Caco-2 (cell line): Measurements from ENCODE around the gene OSM. TPM values are rescaled to one million over a fixed set of nuclear protein-coding genes. Genes with fewer than 3 reads are reported as not detected.

ENCODE experiments used
- BruUV-seq: library from RNA; stranded (reverse); fragments of 400-500 nt; replicated peaks from 2 replicates; lab custom pipeline; 2021; lab: Mats Ljungman, UMichigan
- CTCF ChIA-PET: fragments of 300-600 bp; sonication (Branson Sonifier 250); formaldehyde crosslinking; loops from one replicate; lab custom pipeline; 2022; ENCODE audit warnings: antibody characterized with exemption; lab: Charles Lee
- POLR2A ChIA-PET: fragments of 300-600 bp; sonication (Branson Sonifier 250); formaldehyde crosslinking; loops from one replicate; lab custom pipeline; 2022; ENCODE audit warnings: antibody characterized with exemption; lab: Charles Lee
- DNase-seq, 2 experiments: peaks; one replicate each; pipeline versions ENCODE4 v3.0.0 to v3.0.0-alpha.2; 2020 to 2022
- H3K27me3 ChIP-seq: replicated peaks from 2 replicates; pipeline ENCODE4 v1.6.0; 2011; ENCODE audit warnings: low read length; ENCODE audit not compliant: control insufficient read depth, insufficient read depth
- H3K36me3 ChIP-seq: 2 replicates; pipeline ENCODE4 v1.5.1; 2011; ENCODE audit warnings: low read length; ENCODE audit not compliant: control insufficient read depth, insufficient read depth
- H3K4me1 ChIP-seq: fragments of 250-450 bp; sonication (Bioruptor Pico); 2 replicates; pipeline ENCODE4 v1.5.1; 2020; ENCODE audit warnings: mild to moderate bottlenecking
- H3K4me3 ChIP-seq: 2 replicates; pipeline ENCODE4 v1.5.1; 2011; ENCODE audit warnings: low read depth, mild to moderate bottlenecking, control low read depth, low read length
- H3K9me3 ChIP-seq: fragments of 250-450 bp; sonication (Bioruptor Pico); 2 replicates; pipeline ENCODE4 v1.5.1; 2020; ENCODE audit warnings: mild to moderate bottlenecking, moderate library complexity
- H3K27ac Mint-ChIP-seq: one replicate; pipeline ENCODE4 v1.8.0; 2022; ENCODE audit warnings: mixed read lengths; ENCODE audit not compliant: unreplicated experiment
- H3K27me3 Mint-ChIP-seq: one replicate; pipeline ENCODE4 v1.8.0; 2022; ENCODE audit warnings: mixed read lengths; ENCODE audit not compliant: insufficient read depth, unreplicated experiment
- H3K36me3 Mint-ChIP-seq: one replicate; pipeline ENCODE4 v1.8.0; 2022; ENCODE audit warnings: mild to moderate bottlenecking, mixed read lengths; ENCODE audit not compliant: insufficient read depth, unreplicated experiment
- H3K4me1 Mint-ChIP-seq: one replicate; pipeline ENCODE4 v1.8.0; 2022; ENCODE audit warnings: low read depth, mixed read lengths; ENCODE audit not compliant: unreplicated experiment
- H3K4me3 Mint-ChIP-seq: one replicate; pipeline ENCODE4 v1.8.0; 2022; ENCODE audit warnings: mild to moderate bottlenecking, moderate library complexity, mixed read lengths; ENCODE audit not compliant: unreplicated experiment
- H3K9me3 Mint-ChIP-seq: one replicate; pipeline ENCODE4 v1.8.0; 2022; ENCODE audit warnings: mixed read lengths; ENCODE audit not compliant: unreplicated experiment
- CTCF ChIP-seq, 2 experiments: fragments of 200-600 bp in 1 of 2; IDR thresholded peaks; 1 replicate in 1 of 2; 2 replicates in 1 of 2; pipeline versions ENCODE4 v1.5.1 to v1.8.0; 2011 to 2022; ENCODE audit warnings: antibody characterized with exemption in 1 of 2, control low read depth in 1 of 2, inconsistent platforms in 1 of 2, low read depth in 1 of 2, low read length in 1 of 2, mild to moderate bottlenecking in 1 of 2, moderate library complexity in 1 of 2; ENCODE audit not compliant: insufficient read depth in 1 of 2, severe bottlenecking in 1 of 2, unreplicated experiment in 1 of 2
- intact Hi-C: fragments of 100-400 bp; cut with micrococcal nuclease; formaldehyde crosslinking; loops from one replicate; pipeline ENCODE4 v1.10.0; 2022; ENCODE audit not compliant: unreplicated experiment
- total RNA-seq: library from RNA; stranded (reverse); gene quantifications from 2 replicates; pipeline ENCODE4 v1.2.3, GENCODE V29; 2022

The OSM gene
- total RNA-seq, 1 experiment from 2014 or later, result not detected

GRCh38 chr22:30310881-30311771 is 44.5 kb upstream of the OSM start:
- Histone ChIP-seq H3K27me3 (no peaks in the 10 kb centered on the region), H3K9me3 (no peaks in the 10 kb centered on the region), H3K4me3 (no peak overlapping the region), H3K36me3 (no peaks in the 10 kb centered on the region), H3K4me1 (0 out of 2 replicates have a peak, but pooled peaks cover 4% of the 10 kb centered on the region)
- Mint-ChIP-seq H3K36me3 (no peaks in the 10 kb centered on the region), H3K4me1 (peaks cover 28% of the 10 kb centered on the region), H3K27me3 (no peaks in the 10 kb centered on the region), H3K9me3 (no peaks in the 10 kb centered on the region), H3K4me3 (no peak overlapping the region), H3K27ac (no peak overlapping the region)
- no TSS peak for BruUV-seq
- ChIA-PET CTCF (no interaction called here), POLR2A (no interaction called here)
- intact Hi-C loops, result no loop called here
- no peak for DNase-seq
- TF ChIP-seq CTCF (IDR thresholded peaks at IDR 0.05; ENCODE audit: insufficient read depth in 1 of 2, low read depth in 1 of 2, low read length in 1 of 2, severe bottlenecking in 1 of 2, unreplicated experiment in 1 of 2), result no peak

- no peak overlapping the region for H3K27ac Mint-ChIP-seq
- H3K4me3 Mint-ChIP-seq, result no peak overlapping the region
- Histone ChIP-seq H3K27me3 (no peaks in the 10 kb centered on the region), H3K9me3 (no peaks in the 10 kb centered on the region), H3K4me3 (no peak overlapping the region), H3K4me1 (peaks cover 4% of the 10 kb centered on the region; the same call in 1 of the 2 replicates), H3K36me3 (no peaks in the 10 kb centered on the region)
- no TSS peak for BruUV-seq
- H3K27me3 Mint-ChIP-seq, result no peaks in the 10 kb centered on the region
- ChIA-PET CTCF (interaction anchor here (0.9 kb wide), 1 partner anchor 12 kb away, joined by 3 read pairs; no protein-coding TSS in a partner anchor), POLR2A (no interaction called here)
- intact Hi-C loops, result no loop called here
- TF ChIP-seq CTCF (IDR thresholded peaks at IDR 0.05; ENCODE audit: insufficient read depth in 1 of 2, low read depth in 1 of 2, low read length in 1 of 2, severe bottlenecking in 1 of 2, unreplicated experiment in 1 of 2), result no peak
- H3K9me3 Mint-ChIP-seq, result no peaks in the 10 kb centered on the region
- H3K4me1 Mint-ChIP-seq, result peaks cover 33% of the 10 kb centered on the region
- peaks cover 1% of the 10 kb centered on the region for H3K36me3 Mint-ChIP-seq
- no peak for DNase-seq
These were observed 43.5 kb upstream of the OSM start for GRCh38 chr22:30309951-30310741.

- peaks cover 11% of the 10 kb centered on the region for H3K36me3 Mint-ChIP-seq
- ChIA-PET POLR2A (no interaction called here), CTCF (interaction anchor here (0.9 kb wide), 1 partner anchor 21 kb away, joined by 3 read pairs; no protein-coding TSS in a partner anchor)
- no peaks in the 10 kb centered on the region for H3K36me3 ChIP-seq
- no peak overlapping the region for H3K4me3 Mint-ChIP-seq
- no peaks in the 10 kb centered on the region for H3K9me3 Mint-ChIP-seq
- intact Hi-C loops, result no loop called here
- no peaks in the 10 kb centered on the region for H3K27me3 ChIP-seq
- H3K4me3 ChIP-seq, result no peak overlapping the region
- H3K4me1 ChIP-seq, result no peaks in the 10 kb centered on the region; the same call in 1 of the 2 replicates
- no peak overlapping the region for H3K27ac Mint-ChIP-seq
- TF ChIP-seq CTCF (IDR thresholded peaks at IDR 0.05; ENCODE audit: insufficient read depth in 1 of 2, low read depth in 1 of 2, low read length in 1 of 2, severe bottlenecking in 1 of 2, unreplicated experiment in 1 of 2), result no peak
- no peaks in the 10 kb centered on the region for H3K9me3 ChIP-seq
- DNase-seq, result no peak
- no peaks in the 10 kb centered on the region for H3K27me3 Mint-ChIP-seq
- peaks cover 33% of the 10 kb centered on the region for H3K4me1 Mint-ChIP-seq
- BruUV-seq, result no TSS peak
These were observed 42.0 kb upstream of the OSM start for GRCh38 chr22:30308518-30309230.
